Measurements from ENCODE around the gene COL6A1.
"Not testable (repeated sequence)": the region's sequence is repeated elsewhere in the genome, so short reads cannot be mapped to it uniquely, and the experiment has no call there.

COL6A1 gene

DNA sequence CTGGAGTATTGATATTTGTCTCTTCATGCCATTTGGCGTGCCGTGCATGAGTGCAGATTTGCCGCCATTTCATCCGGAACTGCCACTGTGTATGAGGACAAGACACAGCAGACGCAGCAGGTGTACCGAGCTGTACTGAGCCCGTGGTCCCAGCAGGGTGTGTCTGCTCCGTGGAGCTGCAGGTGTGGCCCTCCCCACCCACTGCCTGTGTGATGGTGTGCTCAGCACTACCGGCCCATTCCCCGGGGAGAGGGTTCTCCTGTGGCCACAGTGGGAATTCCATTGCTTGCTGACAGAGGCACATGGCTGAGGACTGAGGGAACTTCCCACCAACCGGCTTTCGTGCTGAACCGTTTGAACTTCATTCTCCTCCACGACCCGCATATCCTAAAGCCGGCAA is 34.3 kb upstream of the COL6A1 start:
- no peak for DNase-seq

DNA sequence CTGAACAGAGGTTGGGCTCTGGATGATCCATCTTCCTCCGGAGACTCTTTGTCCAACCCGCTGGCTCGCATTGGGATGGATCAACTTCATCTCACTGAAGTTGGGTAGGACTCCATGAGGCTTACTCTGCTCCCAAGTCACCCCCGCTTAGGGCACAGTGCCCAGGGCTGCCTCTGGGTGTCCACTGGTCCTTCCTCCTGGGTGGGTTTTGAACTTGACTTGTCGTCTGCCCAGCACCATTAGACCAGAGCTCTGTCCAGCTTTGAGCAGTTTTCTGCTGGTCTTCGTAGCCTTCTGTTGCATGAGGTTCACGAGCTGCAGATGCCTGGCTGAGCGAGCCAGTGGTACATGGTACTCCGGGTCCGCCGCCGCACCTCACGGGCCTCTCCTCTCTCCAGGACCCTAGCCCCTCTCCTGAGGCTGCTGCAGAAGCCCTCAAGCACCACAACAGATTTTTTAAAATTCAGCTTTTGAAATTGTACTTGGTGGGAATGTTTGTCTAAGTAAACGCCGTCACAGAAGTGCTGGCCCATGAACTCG is 33.8 kb upstream of the COL6A1 start:
- no peak for DNase-seq

DNA sequence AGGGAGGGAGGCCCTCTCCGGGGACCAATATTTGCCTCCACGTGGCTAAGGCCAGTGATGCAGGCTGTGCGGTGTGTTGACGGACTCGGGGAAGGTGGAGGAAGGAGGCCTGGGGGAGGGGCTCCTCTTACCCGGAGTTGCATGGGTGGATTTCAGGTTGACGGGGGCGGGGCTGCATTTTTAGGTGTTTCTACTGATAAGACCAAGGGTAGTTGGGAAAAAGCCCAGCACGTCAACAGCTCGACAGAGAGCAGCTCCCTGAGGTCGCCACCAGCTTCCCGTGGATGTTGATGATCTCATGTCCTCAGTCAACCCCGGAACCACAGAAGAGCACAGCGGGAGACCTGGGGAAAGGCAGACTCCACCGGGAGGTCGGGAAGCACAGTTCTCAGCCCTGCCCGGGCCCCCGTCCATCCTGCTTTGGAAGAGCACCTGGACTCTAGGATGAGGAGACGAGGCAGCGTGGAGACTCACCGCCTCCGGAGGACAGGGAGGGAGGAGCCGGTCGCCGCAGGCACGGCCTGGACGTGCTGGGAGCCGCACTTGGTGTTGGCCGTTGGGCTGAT is 32.9 kb upstream of the COL6A1 start:
- no peak for DNase-seq

DNA sequence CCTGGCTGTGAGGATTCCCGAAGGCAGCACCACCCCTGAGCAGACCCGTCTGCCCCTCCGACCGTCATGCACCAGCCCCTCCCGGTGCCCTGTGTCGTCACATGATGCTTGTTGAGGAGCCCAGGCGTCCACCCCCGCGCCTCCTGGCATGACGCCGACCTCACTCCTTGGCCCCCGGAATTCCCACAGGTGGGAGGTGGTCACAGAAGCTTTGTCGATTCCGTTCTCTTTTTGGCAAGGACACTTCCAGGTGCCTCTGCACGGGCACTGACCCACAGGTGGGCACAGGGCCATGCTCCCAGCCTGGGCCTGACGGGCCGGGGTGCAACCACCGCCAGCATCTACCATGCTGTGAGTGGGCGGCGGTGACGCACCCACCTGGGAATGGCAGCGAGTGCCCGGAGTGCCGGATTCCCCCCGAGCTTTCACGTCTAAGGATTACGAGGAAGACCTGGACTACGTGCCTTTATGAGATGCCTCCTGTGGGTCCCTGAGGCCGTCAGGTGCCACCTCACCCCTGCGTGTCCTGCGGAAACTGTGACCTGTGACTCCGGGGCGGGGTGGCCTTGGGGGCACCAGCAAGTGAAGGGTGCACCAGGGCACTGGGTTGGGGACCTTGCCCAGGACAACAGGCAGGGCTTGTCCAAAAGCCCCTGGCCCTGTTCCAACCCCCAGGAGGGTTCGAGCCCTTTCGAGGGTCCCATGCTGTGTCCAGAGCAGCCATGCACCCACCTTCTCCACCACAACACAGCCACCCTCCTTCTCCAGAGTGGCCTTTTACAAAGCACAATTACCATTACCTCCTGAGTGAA is 31.4 kb upstream of the COL6A1 start:
- DNase-seq: no peak

DNA sequence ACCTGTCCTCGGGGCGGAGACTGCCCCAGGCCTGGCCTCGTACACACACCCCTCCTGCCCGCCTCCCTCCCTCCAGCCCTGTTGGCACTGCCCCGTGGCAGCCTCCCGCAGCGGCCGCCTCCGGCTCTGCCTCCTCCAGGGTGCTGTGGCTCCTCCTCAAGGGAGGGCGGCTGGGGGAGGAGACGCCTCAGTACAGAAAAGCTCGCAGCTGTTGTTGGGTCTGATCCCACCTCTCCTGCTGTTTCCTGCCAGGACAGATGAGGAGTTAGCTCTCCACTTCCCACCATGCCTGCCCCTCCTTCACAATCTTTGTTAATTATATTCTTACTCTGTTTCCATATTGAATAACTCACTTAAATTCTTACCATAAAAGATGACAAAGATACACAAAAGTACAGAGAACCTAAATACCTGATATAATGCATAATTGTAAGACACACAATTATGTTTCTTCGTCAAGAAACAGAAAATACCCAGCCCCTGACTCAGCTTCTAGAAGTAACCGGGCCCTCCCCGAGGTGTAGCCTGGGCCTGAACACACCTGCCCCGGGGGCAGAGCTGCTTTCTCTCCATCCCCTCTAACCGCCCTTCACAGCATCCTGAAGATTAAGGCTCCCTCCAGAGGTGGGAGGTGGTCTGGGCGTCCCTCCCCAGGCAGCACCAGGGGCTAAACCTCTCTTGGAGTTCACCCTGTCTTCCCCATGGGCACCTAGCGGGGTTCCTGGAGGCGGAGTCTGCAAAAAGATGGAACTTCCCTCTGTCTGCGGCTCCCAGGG is 30.6 kb upstream of the COL6A1 start:
- DNase-seq: no peak

DNA sequence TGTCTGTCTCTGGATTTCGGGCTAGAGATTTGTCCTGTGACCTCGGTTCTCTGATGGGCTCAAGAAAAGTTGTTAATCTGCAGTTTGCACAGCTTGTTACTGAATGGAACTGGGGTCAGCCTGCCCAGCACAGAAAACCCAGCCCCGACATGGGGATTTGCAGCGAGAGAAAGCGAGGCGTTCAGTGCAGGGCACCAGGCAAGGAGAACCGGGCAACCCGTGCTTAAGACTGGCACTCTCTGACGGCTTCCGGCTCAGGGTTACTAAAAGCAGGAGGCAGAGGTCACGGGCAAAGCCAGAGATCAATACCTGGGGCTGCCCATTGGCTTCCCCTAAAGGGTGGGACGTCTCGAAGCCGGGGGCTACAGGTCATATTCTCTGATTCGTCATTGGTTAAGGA is 29.9 kb upstream of the COL6A1 start:
- DNase-seq: no peak

DNA sequence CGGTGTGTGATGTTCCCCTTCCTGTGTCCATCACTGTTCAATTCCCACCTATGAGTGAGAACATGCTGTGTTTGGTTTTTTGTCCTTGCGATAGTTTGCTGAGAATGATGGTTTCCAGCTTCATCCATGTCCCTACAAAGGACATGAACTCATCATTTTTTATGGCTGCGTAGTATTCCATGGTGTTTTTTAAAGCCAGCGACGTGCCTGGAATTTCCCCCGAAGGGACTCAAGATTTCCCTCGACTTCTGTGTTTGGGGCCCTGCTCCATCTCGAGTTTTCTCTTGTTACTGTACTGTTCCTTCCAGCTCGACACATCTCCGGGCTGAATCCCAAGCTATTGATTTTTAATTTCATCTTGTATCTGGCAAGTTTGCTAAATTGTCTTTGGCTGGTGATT is 29.0 kb upstream of the COL6A1 start:
- DNase-seq: not testable (repeated sequence)

DNA sequence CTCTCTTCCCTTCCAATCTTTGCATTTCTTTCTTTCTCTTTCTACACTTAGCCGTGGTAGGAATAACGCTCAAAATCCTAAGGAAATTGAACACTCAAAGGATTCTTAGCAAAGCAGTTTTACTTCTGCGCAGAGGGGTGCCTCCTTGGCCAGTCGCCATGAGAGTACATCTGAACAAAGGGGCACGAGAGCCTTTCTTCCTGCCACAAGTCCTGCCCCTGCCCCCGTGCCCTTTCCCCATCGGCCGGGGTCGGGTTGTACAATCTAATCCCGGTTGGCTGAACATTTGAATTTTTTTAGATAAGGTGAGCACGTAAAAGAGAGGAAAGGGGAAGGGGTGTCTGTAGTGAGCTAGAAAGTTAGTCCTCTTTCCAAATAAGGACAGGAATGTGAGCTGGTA is 28.6 kb upstream of the COL6A1 start:
- DNase-seq: no peak

DNA sequence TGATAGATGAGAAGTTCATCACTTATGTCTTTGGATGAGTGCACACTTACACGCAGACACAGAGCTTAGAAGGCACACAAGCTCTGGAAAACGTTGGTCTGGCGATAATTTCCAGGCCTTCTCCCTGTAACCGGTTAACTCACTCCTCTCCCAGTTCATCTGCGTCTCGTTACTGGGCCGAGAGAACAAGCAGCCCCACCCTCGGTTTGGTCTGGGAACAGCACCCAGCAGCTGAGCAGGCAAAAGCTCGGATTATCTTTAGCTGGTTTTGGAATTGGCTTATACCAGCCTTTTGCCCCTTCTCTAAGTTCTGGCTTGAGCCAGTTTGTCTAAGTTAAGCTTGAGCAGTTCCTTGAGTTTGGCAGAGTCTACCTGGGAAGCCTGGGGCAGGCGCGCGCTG is 27.3 kb upstream of the COL6A1 start:
- no peak for DNase-seq

DNA sequence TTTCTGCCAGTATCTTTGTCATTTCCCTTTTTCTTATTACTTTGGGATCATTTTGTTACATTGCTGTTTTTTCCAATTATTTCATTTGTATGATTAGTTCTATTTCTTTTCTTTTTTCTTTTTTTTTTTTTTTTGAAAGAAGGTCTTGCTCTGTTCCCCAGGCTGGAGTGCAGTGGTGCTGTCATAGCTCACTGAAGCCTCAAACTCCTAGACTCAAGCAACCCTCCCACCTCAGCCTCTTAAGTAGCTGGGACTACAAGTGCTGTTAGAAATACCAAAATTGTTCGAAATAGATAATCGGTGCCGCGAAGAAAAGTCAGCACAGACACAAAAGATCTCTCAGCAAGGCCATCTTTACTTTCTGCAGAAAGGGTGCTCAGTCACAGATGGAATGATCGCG is 26.6 kb upstream of the COL6A1 start:
- DNase-seq: no peak

DNA sequence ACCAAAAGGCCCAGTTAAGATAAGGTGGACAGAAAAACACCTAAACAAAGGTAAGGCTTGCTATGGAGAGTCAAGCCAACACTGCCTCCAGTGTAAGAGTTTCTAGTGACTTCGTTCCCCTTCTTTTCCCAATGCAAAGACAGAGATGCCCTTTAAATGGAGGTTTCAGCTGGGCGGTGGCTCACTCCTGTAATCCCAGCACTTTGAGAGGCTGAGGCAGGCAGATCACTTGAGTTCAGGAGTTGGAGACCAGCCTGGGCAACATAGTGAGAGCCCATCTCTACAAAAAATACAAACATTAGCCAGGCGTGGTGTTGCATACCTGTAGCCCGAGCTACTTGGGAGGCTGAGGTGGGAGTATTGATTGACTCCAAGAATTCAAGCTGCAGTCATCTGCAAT is 24.0 kb upstream of the COL6A1 start:
- DNase-seq: no peak

DNA sequence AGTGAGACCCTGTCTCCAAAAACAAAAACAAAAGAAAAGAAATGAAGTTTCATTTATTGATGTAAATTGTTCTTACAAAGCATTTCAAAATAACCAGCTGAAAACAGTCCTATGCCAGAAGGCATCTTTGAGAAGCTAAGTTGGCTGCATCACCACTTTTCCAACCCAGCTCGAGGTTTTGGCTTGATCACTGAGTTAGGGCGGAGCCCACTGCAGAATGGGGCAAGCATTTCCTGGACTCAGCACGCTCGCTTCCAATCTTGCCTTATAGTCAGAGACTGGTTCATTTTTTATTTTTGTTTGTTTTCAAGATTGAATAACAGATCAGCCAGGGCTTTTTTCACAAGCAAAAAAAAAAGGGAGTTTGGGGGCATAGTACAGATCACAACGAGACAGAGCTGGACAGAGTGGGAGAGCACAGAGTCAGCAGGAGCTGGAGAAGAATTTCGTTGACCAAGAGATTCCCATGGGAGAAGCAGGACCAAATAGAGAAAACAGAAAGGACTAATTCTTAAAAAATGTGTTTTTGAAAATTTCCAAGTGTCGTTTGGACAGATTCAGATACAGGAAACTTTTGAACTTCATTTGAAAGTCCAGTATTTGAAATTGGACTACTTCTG is 23.5 kb upstream of the COL6A1 start:
- no peak for DNase-seq

DNA sequence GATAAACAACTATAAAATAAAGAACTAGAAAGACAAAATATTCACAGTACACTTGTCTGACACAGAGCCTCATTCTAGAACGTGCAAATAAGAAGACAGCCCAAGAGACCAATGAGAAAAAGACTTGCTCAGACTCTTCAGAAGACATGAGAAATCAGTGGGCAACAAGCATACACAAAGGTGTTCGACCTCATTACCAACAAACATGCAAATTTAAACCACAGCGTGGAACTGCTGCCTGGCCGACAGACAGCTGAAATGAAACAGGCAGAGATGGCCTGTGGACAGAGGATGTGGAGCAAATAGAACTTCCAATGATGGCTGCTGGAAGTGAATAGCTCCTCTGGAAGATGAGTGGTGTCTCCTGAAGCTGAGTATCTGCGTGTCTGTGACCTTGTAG is 22.4 kb upstream of the COL6A1 start:
- DNase-seq: no peak

DNA sequence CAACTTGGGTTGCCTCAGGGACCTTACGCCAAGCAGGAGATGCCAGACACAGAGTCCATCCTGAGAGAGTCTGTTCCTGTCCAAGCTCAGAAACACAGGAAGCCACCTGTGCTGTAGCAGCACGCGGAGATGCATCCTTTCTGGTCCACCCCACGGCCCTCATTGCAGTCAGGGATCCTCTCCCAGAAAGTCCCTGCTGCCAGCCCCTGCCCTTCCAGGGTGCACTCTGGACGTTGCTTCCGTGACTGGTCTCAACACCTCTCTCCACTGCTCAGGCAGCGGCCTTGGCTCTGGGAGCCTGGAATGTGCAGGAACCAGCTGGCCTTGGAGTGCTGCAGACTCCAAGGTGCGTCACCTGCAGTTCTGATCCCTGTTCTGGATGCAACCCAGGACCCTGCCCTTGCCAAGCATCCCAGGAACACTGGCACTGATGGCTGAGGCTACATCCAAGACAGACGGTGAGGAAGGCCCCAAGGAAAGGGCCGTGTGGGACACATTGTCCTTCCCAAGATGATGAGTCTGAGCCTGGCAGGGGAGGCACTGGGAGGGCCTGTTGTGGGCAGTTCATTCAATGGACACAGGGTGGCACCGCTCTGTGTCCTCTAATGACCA is 21.7 kb upstream of the COL6A1 start:
- DNase-seq: no peak

DNA sequence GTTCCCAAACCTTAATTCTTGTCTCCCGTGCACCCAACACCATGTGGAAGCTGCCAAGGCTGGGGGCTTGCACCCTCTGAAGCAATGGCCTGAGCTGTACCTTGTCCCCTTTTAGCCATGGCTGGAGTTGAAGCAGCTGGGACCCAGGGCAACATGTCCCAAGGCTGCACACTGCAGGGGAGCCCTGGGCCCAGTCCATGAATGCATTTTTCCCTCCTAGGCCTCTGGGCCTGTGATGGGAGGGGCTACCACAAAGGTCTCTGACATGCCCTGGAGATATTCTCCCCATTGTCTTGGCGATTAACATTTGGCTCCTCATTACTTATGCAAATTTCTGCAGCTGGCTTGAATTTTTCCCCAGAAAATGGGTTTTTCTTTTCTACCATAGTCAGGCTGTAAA is 20.2 kb upstream of the COL6A1 start:
- DNase-seq: not testable (repeated sequence)

DNA sequence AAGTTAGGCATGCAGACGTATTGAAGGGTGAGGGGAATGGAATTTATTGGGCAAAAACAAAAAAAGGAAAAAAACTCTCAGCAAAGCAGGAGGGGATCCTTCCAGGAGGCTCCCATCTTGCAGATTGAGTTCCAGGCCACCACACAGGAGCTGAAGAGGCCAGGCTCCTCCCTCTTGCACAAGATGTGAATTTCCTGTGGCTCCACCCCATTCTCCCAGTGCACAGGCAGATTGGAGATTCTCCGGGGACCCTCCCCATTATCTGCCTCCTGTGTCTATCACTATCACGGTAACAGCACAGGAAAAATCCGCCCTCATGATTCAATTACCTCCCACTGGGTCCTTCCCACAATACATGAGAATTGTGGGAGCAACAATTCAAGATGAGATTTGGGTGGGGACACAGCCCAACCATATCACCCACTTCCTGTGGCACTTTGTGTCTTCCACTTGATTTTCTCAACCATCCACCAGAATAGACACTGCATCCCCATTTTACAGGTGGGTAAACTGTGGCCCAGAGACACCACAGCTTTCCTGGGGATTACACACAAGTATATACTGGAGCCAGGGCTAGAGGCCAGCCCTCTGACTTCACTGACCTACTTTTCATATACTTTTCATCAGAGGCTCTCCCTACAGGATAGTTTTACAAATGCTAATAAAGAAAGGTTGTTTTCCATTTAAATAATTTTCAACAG is 18.9 kb upstream of the COL6A1 start:
- DNase-seq: no peak

DNA sequence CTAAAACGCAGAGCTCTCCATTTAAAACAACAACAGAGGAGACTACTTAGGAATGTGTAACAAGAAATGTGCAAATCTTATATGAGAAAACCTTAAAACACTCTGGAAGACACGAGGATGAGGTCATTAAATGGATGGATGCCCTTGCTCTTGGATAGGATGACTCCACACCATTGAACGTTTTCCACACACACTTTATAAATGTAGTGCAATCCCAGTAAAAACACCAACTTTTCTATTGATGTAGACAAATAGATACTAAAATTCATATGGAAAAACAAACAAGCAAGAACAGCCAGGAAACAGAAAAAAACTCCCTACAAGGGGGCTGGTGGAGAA is 18.4 kb upstream of the COL6A1 start:
- no peak for DNase-seq

DNA sequence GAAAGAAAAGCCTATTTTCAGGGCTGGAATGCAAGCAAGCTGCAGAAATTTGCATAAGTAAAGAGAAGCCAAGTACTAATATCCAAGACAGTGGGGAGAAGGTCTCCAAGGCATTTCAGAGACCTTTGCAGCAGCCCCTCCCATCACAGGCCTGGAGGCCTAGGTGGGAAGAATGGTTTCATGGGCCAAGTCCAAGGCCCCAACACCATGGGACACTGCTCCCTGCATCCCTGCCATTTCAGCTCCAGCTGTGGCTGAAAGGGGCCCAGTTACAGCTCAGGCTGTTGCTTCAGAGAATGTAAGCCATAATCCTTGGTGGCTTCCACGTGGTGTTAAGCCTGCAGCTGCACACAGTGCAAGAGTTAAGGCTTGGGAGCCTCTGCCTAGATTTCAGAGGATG is 16.9 kb upstream of the COL6A1 start:
- no peak for DNase-seq

DNA sequence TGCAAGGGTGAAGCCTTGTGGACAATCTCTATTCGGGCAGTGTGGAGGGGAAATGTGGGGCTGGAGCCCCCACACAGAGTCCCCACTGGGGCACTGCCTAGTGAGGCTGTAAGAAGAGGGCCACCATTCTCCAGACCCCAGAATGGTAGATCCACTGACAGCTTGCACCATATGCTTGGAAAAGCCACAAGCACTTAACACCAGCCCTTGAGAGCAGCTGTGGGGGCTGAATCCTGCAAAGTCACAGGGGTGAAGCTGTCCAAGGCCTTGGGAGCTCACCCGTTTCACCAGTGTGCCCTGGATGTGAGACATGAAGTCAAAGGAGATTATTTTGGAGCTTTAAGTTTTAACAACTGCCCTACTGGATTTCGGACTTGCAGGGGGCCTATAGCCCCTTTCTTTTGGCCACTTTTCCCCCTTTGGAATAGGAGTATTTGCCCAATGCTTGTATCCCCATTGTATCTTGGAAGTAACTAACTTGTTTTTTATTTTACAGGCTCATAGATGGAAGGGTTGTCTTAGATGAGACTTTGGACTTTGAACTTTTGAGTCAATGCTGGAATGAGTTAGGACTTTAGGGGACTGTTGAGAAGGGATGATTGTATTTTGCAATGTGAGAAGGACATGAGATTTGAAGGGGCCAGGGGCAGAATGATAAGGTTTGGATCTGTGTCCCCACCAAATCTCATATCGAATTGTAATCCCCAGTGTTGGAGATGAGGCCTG is 16.3 kb upstream of the COL6A1 start:
- no peak for DNase-seq

DNA sequence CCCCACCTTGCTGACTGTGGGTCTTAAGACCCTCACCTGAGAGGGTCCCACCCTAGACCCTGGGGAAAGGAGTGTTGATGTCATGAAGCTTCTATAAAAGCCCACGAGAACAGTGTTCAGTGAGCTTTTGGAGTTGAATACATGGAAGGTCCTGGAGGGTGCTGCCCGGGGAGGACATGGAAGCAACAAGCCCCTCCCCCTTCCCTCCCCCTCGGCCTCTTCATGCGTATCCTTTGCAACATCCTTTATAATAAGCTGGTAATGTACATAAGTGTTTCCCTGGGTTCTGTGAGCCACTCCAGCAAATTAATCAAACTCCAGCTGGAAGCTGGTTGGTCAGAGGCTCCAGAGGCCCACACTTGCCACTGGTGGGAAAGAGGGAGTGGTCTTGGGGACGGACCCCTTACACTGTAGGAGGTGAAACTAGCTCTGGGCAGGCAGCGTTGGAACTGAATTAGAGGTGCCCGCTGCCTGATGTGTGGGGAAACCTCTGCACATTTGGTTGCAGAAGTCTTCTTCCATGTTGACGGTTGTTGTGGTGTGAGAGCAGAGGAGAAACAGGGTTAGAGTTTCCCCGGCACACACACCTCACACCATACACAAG is 14.7 kb upstream of the COL6A1 start:
- DNase-seq: no peak

DNA sequence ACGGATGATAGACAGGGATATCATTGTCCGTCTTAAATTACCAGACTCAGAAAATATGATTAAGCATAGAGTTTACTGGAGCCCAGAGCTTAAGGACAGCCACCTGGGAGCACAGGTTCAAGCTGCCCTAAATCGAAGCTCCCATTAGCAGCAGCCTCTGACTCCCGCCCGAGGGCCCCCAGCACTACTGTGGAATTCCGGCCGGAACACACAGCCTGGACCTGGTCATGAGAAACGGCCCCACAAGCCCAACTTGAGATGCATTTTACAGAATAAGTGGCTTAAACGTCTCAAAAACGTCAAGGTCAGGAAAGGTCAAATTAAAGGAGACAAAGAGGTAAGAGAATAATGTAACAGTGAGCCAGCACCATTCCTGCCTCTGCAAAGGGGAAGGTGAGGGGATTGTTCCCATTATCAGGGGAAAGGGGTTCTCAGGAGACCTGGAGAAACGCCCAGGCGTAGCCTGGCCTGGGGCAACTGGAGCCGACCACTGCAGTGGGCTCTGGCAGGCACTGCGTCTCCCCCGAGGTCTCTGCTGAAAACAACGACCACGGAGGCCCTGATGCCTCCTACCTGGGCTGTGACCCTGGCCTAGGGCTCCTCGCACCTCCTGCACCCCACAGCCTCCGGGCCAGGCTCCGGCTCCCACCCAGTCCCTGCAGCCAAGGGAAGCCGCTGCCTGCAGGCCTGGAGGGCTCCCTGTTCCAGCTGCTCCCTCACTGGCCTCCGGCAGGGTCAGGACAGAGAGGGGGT is 11.5 kb upstream of the COL6A1 start:
- DNase-seq: no peak

Data from activated CD4-positive, alpha-beta T cell treated with anti-CD3 and anti-CD28 coated beads, Interleukin-2, amount 50 U/mL, for 16 hours (primary cell).